Liver (tissue), 3 donors: Measurements from ENCODE around the gene RAB31.

Experiments used
- CTCF ChIP-seq: fragments of 150-350 bp; IDR thresholded peaks from 2 replicates; pipeline ENCODE4 v1.5.1; 2017; ENCODE audit warnings: improper control_type of control experiment, low read depth, low read length; ENCODE audit not compliant: missing input control
- EGR1 ChIP-seq, 2 donors: IDR thresholded peaks; 2 replicates each; pipeline ENCODE4 v1.6.1; 2016 to 2018; ENCODE audit warnings: antibody characterized with exemption in 2 of 2, low read depth in 2 of 2
- FOXA1 ChIP-seq: IDR thresholded peaks from 2 replicates; pipeline ENCODE4 v1.6.1; 2016; ENCODE audit warnings: antibody characterized with exemption
- GABPA ChIP-seq, 2 donors: IDR thresholded peaks in 1 of 2; conservative IDR thresholded peaks in 1 of 2; 2 replicates each; pipeline ENCODE4 v1.6.1; 2016; ENCODE audit warnings: antibody characterized with exemption in 2 of 2, mild to moderate bottlenecking in 1 of 2, moderate library complexity in 1 of 2
- JUND ChIP-seq, 2 donors: IDR thresholded peaks; 2 replicates each; pipeline ENCODE4 v1.6.1; 2016; ENCODE audit warnings: antibody characterized with exemption in 2 of 2
- MAX ChIP-seq: IDR thresholded peaks from 2 replicates; pipeline ENCODE4 v1.6.1; 2016; ENCODE audit warnings: antibody characterized with exemption
- RAD21 ChIP-seq, 2 donors: IDR thresholded peaks; 2 replicates each; pipeline ENCODE4 v1.6.1; 2016; ENCODE audit warnings: antibody characterized with exemption in 2 of 2, mild to moderate bottlenecking in 2 of 2
- REST ChIP-seq: IDR thresholded peaks from 2 replicates; pipeline ENCODE4 v1.6.1; 2016; ENCODE audit warnings: antibody characterized with exemption, mild to moderate bottlenecking
- RXRA ChIP-seq, 2 donors: IDR thresholded peaks; 2 replicates each; pipeline ENCODE4 v1.6.1; 2017 to 2018; ENCODE audit warnings: antibody characterized with exemption in 2 of 2, mild to moderate bottlenecking in 1 of 2
- SP1 ChIP-seq: IDR thresholded peaks from 2 replicates; pipeline ENCODE4 v1.6.1; 2018; ENCODE audit warnings: antibody characterized with exemption, mild to moderate bottlenecking
- TAF1 ChIP-seq: conservative IDR thresholded peaks from 2 replicates; pipeline ENCODE4 v1.6.1; 2016; ENCODE audit warnings: antibody characterized with exemption, mild to moderate bottlenecking
- YY1 ChIP-seq: IDR thresholded peaks from 2 replicates; pipeline ENCODE4 v1.6.1; 2016; ENCODE audit warnings: antibody characterized with exemption, mild to moderate bottlenecking
- donor health status: healthy.
- donor health status: healthy.

GRCh38 chr18:9887992-9888391 lies 179.9 kb downstream of the RAB31 start:
- no peak for TF ChIP-seq CTCF
- TF ChIP-seq RAD21 (IDR thresholded peaks at IDR 0.05): no peak
- TF ChIP-seq FOXA1: no peak
- TF ChIP-seq GABPA (IDR thresholded peaks at IDR 0.05 in 1 of 2, conservative IDR thresholded peaks at IDR 0.05 in 1 of 2): no peak
- TF ChIP-seq REST: no peak
- TF ChIP-seq SP1: no peak
- no peak for TF ChIP-seq JUND (IDR thresholded peaks at IDR 0.05)
- TF ChIP-seq MAX: no peak
- TF ChIP-seq TAF1: no peak
- TF ChIP-seq EGR1 (IDR thresholded peaks at IDR 0.05; ENCODE audit: low read depth in 2 of 2): no peak
- TF ChIP-seq RXRA (IDR thresholded peaks at IDR 0.05): no peak
- TF ChIP-seq YY1: no peak
